Lung microvascular endothelial cell (primary cell): Measurements from ENCODE around the gene RSPH3. TPM values are rescaled to one million over a fixed set of nuclear protein-coding genes. Genes with fewer than 3 reads are reported as not detected.
"Not testable (repeated sequence)": the region's sequence is repeated elsewhere in the genome, so short reads cannot be mapped to it uniquely, and the experiment has no call there.

Experiments
- DNase-seq, 2 donors: peaks; one replicate each; pipeline versions ENCODE4 v3.0.0 to v3.0.0-alpha.2; 2010; ENCODE audit warnings: low read depth in 2 of 2
- total RNA-seq: library from RNA; depleted of rRNA; stranded (reverse); fragments of >200 nt; gene quantifications from 2 replicates; pipeline ENCODE4 v1.2.1, GENCODE V29; 2014

The RSPH3 gene
- total RNA-seq, 1 donor from 2014 or later: 3.6 TPM

DNA sequence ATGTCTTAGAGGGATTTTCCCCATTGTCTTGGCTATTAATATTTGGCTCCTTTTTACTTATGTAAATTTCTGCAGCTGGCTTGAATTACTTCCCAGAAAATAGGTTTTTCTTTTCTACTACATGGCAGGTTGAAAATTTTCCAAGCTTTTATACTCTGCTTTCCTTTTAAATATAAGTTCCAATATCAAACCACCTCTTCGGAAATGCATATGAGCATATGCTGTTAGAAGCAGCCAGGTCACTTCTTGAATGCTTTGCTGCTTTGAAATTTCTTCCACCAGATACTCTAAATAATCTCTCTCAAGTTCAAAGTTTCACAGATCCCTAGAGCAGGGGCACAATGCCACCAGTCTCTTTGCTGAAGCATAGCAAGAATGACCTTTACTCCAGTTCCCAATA lies 25.2 kb upstream of the RSPH3 start:
- not testable (repeated sequence) for DNase-seq

DNA sequence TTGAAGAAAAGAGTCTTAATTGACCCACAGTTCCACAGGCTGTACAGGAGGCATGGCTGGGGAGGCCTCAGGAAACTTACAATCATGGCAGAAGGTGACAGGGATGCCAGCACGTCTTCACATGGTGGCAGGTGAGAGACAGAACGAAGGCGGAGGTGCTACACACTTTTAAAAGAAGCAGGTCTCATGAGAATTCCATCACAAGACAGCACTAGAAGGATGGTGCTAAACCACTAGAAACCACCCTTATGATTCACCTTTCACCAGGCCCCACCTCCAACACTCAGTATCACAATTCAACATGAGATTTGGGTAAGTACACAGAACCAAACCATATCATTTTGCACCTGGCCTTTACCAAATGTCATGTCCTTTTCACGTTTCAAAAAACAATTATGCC lies 23.9 kb upstream of the RSPH3 start:
- DNase-seq: no peak

DNA sequence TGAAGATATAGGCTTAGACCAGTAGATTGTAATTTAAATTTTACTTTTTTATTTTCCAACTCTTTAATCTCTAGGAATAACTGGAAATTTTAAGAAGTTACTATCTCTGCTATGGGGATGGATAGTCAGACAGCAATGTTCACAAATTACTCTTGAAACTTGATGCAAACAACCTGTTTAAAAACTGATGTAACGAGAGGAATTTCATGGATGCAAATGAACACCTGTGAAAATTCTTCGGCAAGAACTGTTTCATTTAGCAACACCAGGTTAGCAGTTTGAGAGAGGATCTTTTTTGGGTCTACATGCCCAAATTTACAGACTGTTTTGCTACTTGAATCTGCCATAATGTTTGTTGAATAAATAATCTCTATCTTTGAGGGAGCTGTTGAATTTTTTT lies 20.0 kb upstream of the RSPH3 start:
- DNase-seq: no peak

DNA sequence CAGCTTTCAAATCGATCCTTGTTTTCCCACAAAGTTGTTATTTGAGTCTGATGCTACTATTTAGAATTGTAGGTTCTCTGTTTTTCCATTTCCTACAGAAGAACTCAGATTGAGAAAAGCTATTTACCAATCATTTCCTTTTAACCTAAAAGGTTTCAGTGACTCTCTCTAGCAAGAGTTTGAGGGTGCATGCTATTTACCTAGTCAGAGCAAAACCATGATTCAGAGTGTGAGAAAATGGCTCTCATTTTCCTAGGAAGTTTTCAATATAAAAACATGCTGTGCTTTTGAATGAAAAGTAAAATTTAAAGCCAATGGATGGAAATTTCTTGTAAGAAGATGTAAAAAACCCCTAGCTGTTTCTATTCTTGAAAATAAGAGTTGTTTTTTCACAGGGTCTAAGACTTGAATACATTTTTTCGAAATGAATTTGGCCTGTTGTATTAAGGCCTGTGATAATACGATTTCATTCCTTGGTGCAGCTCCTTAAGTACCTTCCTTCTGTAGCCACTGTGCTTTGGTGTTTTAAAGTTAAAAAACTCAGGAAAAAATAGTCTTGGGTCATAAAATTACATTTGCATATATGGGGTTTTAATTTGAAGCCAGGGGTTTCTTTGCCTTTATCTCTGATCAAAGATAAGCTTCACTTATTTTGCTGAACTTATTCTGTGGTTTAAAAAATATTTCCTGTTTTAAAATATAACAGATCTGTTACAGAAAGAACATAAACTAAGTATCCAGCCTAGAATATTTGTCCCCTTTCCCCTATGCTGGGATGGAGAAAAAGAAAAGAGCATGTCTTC lies 18.0 kb upstream of the RSPH3 start:
- DNase-seq: no peak

DNA sequence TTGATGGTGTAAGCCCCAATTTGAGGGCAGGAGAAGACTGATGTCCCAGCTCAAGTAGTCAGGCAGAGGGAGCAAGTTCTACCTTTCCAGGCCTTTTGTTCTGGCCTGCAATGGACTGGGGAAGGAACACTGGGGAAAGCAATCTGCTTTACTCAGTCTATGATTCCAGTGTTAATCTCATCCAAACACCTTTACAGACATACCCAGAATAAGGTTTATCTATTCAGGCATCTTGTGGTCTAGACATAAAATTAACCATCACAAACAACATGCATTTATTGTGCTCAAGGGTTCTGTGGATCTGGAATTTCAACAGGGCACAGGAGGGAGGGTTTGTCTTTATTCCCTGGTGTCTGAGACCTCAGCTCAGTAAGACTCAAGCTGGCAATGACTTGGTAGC lies 14.4 kb upstream of the RSPH3 start:
- DNase-seq: no peak

DNA sequence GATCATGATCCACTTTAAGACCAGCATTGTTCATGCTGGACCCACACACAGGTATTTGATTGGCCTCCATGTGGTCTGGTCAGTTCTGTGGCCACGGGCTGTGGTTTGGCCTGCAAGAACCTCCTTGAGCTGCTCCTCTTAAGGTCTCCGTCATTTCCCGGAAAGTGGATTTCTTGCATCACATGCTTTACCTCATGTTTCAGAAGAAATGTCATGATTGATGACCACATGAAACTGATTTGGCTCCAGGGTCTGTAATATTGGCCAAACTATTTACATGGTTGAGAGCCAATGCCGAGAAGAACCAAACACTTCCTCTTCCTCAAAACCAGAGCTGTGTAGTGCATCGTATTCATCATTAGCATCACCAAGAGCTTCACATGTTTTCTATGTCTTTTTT lies 13.2 kb upstream of the RSPH3 start:
- DNase-seq: no peak

DNA sequence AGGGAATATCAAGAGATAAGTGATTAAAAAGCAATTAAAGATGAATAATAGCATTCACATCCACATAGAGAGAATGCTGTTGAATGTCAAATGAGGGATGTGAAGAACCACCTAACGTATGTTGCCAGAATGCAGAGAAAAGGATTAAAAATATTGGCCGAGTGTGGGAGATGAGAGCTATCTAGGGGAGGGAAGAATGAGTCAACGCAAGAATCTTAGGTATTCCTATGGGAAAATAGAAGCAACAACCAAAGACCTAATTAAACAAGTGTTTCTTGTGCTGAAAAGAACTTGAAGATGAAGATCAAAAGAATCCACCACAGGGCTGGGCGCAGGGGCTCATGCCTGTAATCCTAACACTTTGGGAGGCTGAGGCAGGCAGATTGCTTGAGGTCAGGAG lies 12.2 kb upstream of the RSPH3 start:
- no peak for DNase-seq

DNA sequence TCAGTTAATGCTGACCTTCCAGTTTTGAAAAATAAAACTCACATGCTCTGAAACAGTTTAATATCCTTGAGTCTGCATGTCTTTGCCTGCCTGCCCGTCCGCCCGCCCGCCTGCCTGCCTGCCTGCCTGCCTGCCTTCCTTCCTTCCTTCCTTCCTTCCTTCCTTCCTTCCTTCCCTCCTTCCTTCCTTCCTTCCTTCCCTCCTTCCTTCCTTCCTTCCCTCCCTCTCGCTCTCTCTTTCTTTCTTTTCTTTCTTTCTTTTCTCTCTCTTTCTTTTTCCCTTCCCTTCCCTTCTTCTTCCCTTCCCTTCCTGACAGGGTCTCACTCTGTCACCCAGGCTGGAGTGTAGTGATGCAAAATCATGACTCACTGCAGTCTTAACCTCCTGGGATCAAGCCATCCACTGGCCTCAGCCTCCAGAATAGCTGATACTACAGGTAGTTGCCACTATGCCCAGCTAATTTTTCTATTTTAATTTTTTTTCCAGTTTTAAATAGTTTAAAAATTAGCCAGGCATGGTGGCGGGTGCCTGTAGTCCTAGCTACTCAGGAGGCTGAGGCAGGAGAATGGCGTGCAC lies 10.1 kb upstream of the RSPH3 start:
- not testable (repeated sequence) for DNase-seq

DNA sequence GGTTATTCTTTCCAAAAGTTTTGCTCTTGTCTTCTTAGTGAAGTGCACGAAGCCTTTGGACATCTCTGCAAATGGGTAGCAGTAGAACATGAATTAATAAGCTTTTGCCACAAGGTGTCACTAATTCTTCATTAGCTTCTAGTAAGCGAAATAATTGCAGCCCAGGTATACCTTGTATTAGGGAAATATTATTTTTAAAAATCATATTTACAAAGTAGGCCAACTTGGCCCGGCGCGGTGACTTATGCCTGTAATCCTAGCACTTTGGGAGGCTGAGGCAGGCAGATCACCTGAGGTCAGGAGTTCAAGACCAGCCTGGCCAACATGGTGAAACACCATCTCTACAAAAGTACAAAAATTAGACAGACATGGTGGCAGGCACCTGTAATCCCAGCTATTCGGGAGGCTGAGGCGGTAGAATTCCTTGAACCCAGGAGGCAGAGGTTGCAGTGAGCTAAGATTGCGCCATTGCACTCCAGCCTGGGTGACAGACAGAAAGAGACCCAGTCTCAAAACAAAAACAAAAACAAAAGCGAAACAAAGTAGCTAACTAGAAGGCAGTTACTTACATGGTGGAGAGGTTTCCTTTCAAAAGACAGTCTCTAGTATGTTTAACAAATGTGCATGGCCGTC lies 8.8 kb upstream of the RSPH3 start:
- DNase-seq: peak; percentile 45 to 60

DNA sequence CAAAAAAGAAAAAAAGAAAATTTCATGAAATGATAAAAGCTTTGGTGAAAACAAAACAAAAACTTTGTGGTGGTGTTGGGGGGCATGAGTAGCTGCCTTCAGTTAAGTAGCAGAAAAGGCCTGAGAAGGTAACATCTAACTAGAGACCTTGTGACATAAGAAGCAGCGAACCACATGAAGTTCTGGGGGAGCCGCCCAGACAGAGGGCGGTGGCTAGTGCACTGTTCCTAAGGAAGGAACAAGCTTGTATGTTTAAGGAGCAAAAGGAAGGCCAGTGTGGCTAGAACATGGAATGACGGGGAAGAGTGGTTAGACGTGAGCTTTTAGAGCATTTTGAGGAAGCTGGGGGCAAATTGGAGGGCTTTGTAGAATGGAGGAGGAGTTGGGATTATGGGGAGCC lies 7.5 kb upstream of the RSPH3 start:
- no peak for DNase-seq

DNA sequence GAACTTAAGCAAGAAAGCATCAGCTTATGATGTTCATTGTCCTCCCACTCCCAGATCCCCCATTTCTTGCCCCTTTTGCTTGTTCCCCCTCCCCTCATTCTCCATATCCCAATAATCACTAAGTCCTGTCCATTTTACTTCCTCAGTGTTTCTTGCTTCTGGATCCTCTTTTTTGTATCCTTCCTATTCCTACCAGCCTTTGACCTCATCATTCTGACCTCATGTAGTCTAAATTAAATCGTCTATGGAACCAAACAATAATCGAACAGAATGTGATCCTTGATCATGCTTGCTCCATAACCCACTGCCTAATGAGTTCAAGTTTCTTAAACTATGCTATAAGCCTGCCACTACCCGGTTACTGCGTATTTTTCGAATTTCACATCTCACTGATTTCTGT lies 5.4 kb upstream of the RSPH3 start:
- DNase-seq: no peak

DNA sequence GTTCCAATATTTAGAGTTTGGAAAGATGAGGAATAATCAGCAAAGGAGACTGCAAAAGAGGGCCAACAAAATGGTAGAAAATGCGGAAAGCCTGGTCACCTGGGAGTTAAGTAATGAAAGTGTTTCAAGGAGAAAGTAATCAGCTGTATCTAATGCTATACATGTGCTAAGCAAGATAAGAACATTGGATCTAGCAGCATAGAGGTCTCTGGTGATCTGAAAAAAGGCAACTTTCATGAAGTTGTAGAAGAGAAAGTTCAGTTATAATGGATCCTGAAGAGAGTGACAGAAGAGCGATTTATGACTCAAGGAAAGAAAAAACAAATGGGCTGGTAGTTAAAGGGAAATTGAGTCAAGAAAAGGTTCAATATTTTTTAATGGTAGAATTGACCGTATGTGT lies 4.6 kb upstream of the RSPH3 start:
- DNase-seq: no peak

DNA sequence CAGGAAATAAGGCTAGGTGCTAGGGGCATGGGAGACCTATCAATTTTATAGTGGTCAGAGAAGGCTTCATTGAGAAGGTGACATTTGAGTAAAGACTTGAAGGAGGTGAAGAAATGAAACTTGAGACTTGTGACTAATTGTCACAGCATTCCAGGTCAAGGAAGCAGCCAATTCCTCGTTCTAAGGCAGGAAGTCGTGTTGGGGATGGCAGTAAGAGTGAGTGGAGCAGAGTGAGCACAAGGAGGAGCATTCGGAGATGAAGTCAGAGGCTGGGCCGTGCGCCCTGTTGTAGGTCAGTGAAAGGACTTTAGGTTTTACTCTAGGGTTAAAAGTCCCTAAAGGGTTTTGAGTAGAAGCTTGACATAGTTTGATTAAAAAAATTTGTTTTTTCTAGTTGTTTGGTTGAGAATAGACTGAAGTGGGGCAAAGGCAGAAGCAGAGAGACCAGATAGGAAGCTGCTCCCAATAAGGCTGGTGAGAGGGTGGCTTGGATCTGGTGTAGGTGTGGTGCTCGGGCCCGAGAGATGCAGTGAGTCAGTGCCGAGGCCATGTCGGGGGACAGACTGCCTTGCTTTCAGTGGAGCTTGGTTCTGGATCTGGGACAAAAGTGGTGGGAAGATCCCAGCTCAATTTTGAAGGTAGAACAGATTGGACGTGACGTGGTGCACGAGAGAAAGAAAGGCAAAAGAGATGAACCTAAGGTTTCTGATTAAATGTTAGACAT lies 2.6 kb upstream of the RSPH3 start:
- peak in 1 of 2 donors; percentile 60 for DNase-seq

DNA sequence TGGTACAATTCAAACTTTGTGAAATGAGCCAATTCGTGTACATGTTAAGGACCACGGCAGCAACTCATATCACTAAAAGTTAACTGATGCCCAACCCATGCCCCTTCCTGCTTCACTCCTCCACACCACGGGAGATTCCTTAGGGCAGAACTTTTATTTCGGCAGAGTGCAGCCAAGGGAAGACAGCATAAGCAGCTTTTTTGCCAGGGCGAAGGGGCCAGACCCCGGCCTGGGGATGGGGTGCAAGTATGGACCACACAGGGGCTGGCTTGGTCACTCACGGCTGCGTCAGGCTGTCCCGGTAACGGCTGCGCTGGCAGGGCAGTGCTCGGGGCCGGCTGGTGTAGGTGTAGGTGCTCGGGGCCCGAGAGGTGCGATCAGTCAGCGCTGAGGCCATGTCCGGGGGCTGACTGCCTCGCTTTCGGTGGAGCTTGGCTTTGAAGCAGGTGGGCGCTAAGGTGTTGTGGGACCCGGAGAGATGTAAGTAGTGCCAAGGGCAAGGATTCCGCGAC lies 792 bp downstream of the RSPH3 start:
- no peak for DNase-seq

DNA sequence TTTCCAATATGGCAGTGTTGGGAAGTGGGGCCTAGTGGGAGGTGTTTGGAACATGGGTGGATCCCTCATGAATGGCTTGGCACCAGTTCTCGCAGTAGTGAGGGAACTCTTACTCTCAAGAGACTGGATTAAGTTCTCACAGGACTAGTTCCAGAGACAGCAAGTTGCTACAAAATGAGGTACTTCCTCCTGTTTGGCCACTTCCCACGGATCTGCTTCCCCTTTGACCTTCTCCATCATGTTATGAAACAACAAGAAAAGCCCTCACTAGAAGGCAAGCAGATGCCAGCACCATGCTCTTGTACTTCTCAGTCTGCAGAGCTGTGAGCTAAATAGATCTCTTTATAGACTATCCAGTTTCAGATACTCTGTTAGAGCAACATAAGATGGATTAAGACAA lies 3.1 kb downstream of the RSPH3 start:
- peak in 1 of 2 donors; percentile 36 for DNase-seq

DNA sequence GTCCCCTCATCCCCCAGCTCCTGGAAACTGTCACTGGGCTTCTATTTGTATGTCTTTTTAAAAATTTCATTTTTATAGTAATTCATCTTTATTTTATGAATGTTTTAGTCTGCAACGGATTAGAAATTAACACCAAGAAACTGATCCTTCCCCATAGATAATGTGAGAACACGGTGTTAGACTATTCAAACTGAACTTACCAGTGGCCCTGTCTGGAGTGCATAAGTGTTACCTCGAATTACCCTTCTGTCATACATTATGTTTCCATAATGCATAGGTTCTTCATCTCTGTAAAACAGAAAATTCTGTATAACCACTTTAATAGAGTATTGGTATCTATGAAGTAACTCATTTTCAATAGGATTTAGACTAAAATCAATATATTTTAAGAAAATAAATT lies 6.4 kb downstream of the RSPH3 start:
- no peak for DNase-seq

DNA sequence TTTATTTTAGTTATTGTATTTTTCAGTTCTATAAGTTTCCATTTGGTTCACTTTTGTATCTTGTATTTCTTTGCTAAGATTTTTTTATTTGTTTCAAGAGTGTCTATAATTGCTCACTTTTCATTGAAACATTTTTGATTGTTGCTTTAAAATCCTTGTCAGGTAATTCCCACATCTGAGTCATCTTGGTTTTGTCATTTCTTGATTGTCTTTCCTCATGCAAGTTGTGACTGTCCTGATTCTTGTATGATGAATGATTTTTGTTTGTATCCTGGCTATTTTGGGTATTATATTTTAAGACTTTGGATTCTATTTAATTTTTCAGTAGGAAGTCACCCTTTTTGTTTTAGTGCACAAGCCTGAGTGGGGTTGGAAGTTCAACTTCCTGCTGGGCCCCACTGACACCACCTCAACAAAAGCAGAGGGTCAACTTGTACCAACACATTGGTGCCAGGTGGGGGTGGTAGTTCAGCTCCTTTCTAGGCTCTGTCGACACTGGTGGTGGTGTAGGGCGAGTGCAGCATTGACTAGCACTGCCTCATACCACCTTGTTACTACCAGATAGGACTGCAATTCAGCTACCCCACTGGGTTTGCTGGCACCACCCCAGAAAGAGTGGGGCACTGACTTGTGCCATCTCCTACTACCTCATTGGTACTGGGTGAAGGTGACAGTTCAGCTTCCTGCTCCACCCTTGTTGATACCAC lies 8.8 kb downstream of the RSPH3 start:
- DNase-seq: no peak

DNA sequence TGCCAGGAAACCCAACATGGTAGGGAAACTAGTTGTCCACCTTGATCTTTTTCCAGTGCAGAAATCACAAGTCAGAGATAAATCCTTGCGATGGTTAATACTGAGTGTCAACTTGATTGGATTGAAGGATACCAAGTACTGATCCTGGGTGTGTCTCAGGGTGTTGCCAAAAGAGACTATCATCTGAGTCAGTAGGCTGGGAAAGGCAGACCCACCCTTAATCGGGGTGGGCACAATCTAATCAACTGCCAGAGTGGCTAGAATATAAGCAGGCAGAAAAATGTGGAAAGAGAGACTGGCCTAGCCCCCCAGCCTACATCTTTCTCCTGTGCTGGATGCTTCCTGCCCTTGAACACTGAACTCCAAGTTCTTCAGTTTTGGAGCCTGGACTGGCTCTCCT lies 10.3 kb downstream of the RSPH3 start:
- not testable (repeated sequence) for DNase-seq

DNA sequence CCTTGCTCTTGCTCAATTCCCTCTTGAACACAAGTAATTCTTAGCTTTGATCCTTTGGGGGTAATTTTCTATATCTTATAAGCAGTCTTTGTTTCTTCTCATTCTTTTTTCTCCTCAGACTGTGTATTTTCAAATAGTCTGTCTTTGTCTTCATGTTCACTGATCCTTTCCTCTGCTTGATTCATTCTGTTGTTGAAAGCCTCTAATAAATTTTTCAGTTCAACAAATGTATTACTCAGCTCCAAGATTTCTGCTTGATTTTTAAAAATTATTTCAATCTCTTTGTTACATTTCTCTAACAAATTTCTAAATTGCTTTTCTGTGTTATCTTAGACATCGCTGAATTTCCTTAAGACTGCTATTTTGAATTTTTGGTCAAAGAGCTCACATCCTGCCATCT lies 11.5 kb downstream of the RSPH3 start:
- no peak for DNase-seq

DNA sequence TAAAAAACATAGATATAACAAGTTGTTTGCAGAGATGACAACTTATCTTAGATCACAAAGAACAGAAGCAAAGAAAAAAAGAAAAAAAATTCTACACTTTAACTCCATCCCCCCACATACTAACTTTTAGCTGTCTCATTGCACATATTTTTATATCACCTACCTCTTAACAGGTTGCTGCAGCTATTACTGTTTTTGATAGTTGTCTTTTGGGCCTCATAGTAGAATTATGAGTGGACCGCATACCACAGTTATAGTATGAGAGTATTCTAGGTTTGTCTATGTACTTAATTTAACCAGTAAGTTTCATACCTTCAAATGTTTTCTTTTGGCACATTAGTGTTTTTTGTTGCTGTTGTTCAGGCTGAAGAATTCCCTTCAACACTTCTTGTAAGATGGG lies 12.3 kb downstream of the RSPH3 start:
- DNase-seq: no peak

DNA sequence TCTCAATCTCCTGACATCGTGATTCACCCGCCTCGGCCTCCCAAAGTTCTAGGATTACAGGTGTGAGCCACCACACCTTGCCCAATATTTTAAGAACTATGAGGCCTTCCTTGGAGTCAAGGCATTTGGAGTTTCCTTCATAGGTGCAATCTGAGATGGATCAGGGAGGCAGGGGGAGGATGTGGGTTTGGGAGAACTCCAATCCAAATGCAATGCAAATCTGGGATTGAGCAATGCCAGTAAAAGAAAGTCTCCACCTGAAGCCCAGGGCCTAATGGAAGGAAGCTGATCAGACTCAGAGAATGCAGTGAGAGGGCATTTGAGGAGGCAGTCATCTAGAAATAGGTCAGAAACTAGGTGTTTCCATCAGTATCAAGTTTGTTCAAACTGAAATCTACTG lies 21.2 kb downstream of the RSPH3 start:
- no peak for DNase-seq

DNA sequence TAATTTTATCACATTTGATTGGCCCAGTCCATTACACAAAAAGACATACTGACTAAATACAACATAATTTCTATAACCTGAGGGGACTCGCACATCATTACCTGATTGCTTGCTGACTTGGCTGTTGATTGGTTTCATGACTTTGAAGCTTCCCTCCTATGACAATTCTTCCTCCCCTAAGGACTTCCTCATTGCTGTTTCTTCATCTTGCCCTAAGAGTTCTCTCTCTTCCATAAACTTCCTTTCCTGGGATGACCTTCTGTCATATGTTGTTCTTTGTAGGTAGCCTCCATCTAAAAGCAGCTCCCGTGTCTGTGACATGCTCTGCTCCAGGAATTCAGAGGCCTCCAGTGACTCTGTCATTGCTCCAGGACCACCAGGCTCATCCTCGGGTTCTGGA lies 22.6 kb downstream of the RSPH3 start:
- no peak for DNase-seq
